Measurements from ENCODE around the gene NAA35.

Gene NAA35

DNA sequence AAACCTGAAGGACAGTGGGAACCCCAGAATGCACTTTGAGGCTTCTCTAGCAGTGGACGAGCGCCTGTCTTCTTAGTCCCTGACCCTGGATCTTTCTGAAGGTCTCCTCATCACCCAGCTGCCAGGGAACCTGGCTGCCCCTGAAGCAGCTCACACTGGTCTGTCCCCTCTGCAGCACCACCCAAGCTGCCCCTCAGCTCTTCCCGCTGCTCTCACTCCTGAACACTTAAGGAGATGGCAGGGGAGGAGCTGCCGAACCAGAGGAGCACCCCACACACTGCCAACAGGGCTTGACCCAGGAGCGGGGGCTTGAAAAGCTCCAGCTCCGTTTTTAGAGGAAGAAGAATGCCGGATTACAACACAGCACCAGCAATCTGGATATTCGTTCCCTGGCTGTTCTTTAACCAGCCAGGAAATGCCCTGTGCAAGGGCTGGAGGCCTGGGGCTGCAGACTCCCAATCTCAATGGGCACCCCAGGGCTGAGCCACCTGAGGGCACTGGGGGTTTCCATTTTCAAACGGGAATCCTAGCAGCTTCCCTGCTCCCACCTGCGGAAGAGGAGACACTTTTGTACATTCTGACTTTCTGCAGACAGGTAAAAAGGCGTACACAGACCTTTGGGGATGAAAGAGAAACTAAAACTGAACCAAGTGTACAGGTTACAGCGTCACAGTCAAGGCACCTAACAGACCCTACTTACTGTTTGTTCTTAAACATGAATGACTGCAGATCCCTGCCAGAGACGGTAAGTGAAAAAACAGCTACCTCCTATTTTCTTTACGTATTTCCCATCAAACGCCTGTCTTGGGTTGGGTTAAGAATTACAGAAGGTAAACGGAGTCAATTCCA, 122.1 kb downstream of the NAA35 start:
- DNase-seq (ENCODE audit: low read depth in 2 of 2) = no peak

DNA sequence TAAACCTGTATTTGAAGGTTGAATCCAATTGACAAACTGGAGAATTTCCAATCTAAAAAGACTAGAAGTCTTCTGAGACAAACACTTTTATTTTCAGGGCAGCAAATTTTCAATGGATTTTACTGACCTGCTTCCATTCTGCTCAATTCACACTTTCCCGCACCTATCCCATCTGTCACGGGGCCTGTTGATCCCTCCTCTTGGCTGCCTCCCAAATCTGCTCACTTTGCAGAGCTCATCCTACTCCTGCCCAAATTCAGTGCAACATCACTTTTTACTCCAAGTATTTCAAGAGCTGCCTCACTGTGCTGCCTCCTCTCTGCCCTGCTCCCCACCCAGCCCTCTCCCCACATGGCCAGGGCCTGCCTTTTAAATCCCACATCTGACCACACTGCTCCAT, 123.3 kb downstream of the NAA35 start:
- no peak for DNase-seq (ENCODE audit: low read depth in 2 of 2)

GRCh38 chr9:86069206-86069869, 128.4 kb downstream of the NAA35 start:
- no peak for DNase-seq (ENCODE audit: low read depth in 2 of 2)
